HEK293 (cell line): ENCODE data around the gene NNAT.

Source experiments
- CTCF ChIA-PET: fragments of 350-600 bp; formaldehyde crosslinking; extraction: SDS; loops from one replicate; lab custom pipeline; 2021; ENCODE audit warnings: antibody characterized with exemption; lab: Yijun Ruan, JAX
- POLR2A ChIA-PET: fragments of 300-600 bp; formaldehyde crosslinking; extraction: SDS; loops from one replicate; lab custom pipeline; 2020; ENCODE audit warnings: antibody characterized with exemption, inconsistent platforms; lab: Yijun Ruan, JAX
- H3K27ac ChIP-seq: fragments of 200-500 bp; sonication (Bioruptor generic); 2 replicates; pipeline ENCODE4 v1.5.1; 2014; ENCODE audit warnings: low read depth, low read length, control low read depth, inconsistent platforms; ENCODE audit errors: extremely low read depth
- H3K36me3 ChIP-seq, 2 experiments: fragments of 200-500 bp in 1 of 2; sonication (Bioruptor generic) in 1 of 2; 1 replicate in 1 of 2; 2 replicates in 1 of 2; pipeline ENCODE4 v1.5.1; 2014 to 2017; ENCODE audit warnings: inconsistent platforms in 2 of 2, low read length in 2 of 2; ENCODE audit not compliant: control insufficient read depth in 2 of 2, insufficient read depth in 1 of 2
- H3K4me1 ChIP-seq: fragments of 200-500 bp; sonication (Bioruptor generic); 2 replicates; pipeline ENCODE4 v1.5.1; 2014; ENCODE audit warnings: mild to moderate bottlenecking, low read length, inconsistent platforms; ENCODE audit not compliant: control insufficient read depth, insufficient read depth
- H3K4me3 ChIP-seq: 2 replicates; pipeline ENCODE4 v1.5.1; 2011; ENCODE audit warnings: low read depth, mild to moderate bottlenecking, control low read depth, low read length, moderate library complexity
- H3K9me3 ChIP-seq: fragments of 200-500 bp; sonication (Bioruptor generic); 2 replicates; pipeline ENCODE4 v1.5.1; 2014; ENCODE audit warnings: low read depth, low read length, inconsistent platforms; ENCODE audit not compliant: control insufficient read depth, insufficient read depth
- KLF7 ChIP-seq: fragments of 450-650 bp; formaldehyde crosslinking; IDR thresholded peaks from 2 replicates; pipeline ENCODE4 v1.5.1; 2016; ENCODE audit warnings: missing biosample characterization, missing genetic modification characterization, borderline replicate concordance
- SCRT1 ChIP-seq: fragments of 450-650 bp; formaldehyde crosslinking; IDR thresholded peaks from 2 replicates; pipeline ENCODE4 v1.5.1; 2016; ENCODE audit warnings: missing biosample characterization, missing genetic modification characterization, borderline replicate concordance
- SCRT2 ChIP-seq: fragments of 450-650 bp; formaldehyde crosslinking; IDR thresholded peaks from 2 replicates; pipeline ENCODE4 v1.5.1; 2016; ENCODE audit warnings: missing biosample characterization, missing genetic modification characterization
- SP7 ChIP-seq: fragments of 450-650 bp; formaldehyde crosslinking; IDR thresholded peaks from 2 replicates; pipeline ENCODE4 v1.5.1; 2016; ENCODE audit warnings: missing biosample characterization, missing genetic modification characterization
- TCF7L2 ChIP-seq: IDR thresholded peaks from 2 replicates; pipeline ENCODE4 v1.6.1; 2011; ENCODE audit warnings: low read depth, mild to moderate bottlenecking, inconsistent platforms, low read length, moderate library complexity, borderline replicate concordance
- WT1 ChIP-seq: fragments of 450-650 bp; formaldehyde crosslinking; IDR thresholded peaks from 2 replicates; pipeline ENCODE4 v1.5.1; 2016; ENCODE audit warnings: missing biosample characterization, missing genetic modification characterization
- ZEB2 ChIP-seq: fragments of 450-650 bp; formaldehyde crosslinking; IDR thresholded peaks from 2 replicates; pipeline ENCODE4 v1.5.1; 2016; ENCODE audit warnings: missing biosample characterization, missing genetic modification characterization
- ZNF121 ChIP-seq: fragments of 450-650 bp; formaldehyde crosslinking; IDR thresholded peaks from 2 replicates; pipeline ENCODE4 v1.5.1; 2016; ENCODE audit warnings: missing biosample characterization, missing genetic modification characterization
- ZNF175 ChIP-seq: fragments of 450-650 bp; formaldehyde crosslinking; IDR thresholded peaks from 2 replicates; pipeline ENCODE4 v1.5.1; 2016; ENCODE audit warnings: missing biosample characterization, missing genetic modification characterization
- ZNF211 ChIP-seq: fragments of 450-650 bp; formaldehyde crosslinking; IDR thresholded peaks from 2 replicates; pipeline ENCODE4 v1.5.1; 2016; ENCODE audit warnings: low read depth, missing biosample characterization, missing genetic modification characterization
- ZNF335 ChIP-seq: fragments of 450-650 bp; formaldehyde crosslinking; conservative IDR thresholded peaks from 2 replicates; pipeline ENCODE4 v1.5.1; 2016; ENCODE audit warnings: missing biosample characterization, missing genetic modification characterization
- ZNF585B ChIP-seq: fragments of 450-650 bp; formaldehyde crosslinking; IDR thresholded peaks from 2 replicates; pipeline ENCODE4 v1.5.1; 2016; ENCODE audit warnings: missing biosample characterization, missing genetic modification characterization
- ZNF785 ChIP-seq: fragments of 450-650 bp; formaldehyde crosslinking; IDR thresholded peaks from 2 replicates; pipeline ENCODE4 v1.5.1; 2016; ENCODE audit warnings: missing biosample characterization, missing genetic modification characterization
- ZSCAN4 ChIP-seq: fragments of 450-650 bp; formaldehyde crosslinking; IDR thresholded peaks from 2 replicates; pipeline ENCODE4 v1.5.1; 2017; ENCODE audit warnings: missing biosample characterization, missing genetic modification characterization
- TF ChIP-seq, protein P1 (sequence below): fragments of 450-650 bp; formaldehyde crosslinking; IDR thresholded peaks from 2 replicates; pipeline ENCODE4 v1.5.1; 2016; ENCODE audit warnings: missing biosample characterization, missing genetic modification characterization
- TF ChIP-seq, protein P2 (sequence below): fragments of 450-650 bp; formaldehyde crosslinking; IDR thresholded peaks from 2 replicates; pipeline ENCODE4 v1.5.1; 2016; ENCODE audit warnings: missing biosample characterization, missing genetic modification characterization, borderline replicate concordance
- TF ChIP-seq, protein P3 (sequence below): fragments of 450-650 bp; formaldehyde crosslinking; IDR thresholded peaks from 2 replicates; pipeline ENCODE4 v1.5.1; 2017; ENCODE audit warnings: missing biosample characterization, missing genetic modification characterization

NNAT gene

DNA sequence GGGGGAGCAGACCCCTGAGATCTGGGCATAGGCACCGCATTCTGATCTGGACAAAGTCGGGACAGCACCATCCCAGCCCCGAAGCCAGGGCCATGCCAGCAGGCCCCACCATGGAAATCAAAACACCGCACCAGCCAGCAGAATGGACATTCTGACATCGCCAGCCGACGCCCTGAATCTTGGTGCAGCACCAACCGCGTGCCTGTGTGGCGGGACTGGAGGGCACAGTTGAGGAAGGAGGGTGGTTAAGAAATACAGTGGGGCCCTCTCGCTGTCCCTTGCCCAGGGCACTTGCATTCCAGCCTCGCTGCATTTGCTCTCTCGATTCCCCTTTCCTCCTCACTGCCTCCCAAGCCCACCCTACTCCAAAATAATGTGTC lies 2.0 kb downstream of the NNAT start:
- Histone ChIP-seq H3K36me3 (peaks cover 0 to 5% of the 10 kb centered on the region in 2 experiments; a peak in 1 of 3 replicates), H3K9me3 (no peaks in the 10 kb centered on the region), H3K4me3 (no peak overlapping the region), H3K4me1 (peaks cover 7% of the 10 kb centered on the region), H3K27ac (no peak overlapping the region)
- TF ChIP-seq ZEB2 (tag by site-specific recombination) (no peak), ZNF211 (tag by site-specific recombination) (no peak), ZNF121 (tag by site-specific recombination) (no peak), ZNF585B (tag by site-specific recombination) (no peak), ZSCAN4 (no peak), ZNF175 (tag by site-specific recombination) (no peak), ZNF335 (tag by site-specific recombination) (no peak), ZNF785 (tag by site-specific recombination) (no peak), KLF7 (tag by site-specific recombination) (no peak)
- TF ChIP-seq, protein P1, sequence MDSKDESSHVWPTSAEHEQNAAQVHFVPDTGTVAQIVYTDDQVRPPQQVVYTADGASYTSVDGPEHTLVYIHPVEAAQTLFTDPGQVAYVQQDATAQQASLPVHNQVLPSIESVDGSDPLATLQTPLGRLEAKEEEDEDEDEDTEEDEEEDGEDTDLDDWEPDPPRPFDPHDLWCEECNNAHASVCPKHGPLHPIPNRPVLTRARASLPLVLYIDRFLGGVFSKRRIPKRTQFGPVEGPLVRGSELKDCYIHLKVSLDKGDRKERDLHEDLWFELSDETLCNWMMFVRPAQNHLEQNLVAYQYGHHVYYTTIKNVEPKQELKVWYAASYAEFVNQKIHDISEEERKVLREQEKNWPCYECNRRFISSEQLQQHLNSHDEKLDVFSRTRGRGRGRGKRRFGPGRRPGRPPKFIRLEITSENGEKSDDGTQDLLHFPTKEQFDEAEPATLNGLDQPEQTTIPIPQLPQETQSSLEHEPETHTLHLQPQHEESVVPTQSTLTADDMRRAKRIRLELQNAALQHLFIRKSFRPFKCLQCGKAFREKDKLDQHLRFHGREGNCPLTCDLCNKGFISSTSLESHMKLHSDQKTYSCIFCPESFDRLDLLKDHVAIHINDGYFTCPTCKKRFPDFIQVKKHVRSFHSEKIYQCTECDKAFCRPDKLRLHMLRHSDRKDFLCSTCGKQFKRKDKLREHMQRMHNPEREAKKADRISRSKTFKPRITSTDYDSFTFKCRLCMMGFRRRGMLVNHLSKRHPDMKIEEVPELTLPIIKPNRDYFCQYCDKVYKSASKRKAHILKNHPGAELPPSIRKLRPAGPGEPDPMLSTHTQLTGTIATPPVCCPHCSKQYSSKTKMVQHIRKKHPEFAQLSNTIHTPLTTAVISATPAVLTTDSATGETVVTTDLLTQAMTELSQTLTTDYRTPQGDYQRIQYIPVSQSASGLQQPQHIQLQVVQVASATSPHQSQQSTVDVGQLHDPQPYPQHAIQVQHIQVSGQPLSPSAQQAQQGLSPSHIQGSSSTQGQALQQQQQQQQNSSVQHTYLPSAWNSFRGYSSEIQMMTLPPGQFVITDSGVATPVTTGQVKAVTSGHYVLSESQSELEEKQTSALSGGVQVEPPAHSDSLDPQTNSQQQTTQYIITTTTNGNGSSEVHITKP (tag by site-specific recombination) = no peak
- TF ChIP-seq, protein P2, sequence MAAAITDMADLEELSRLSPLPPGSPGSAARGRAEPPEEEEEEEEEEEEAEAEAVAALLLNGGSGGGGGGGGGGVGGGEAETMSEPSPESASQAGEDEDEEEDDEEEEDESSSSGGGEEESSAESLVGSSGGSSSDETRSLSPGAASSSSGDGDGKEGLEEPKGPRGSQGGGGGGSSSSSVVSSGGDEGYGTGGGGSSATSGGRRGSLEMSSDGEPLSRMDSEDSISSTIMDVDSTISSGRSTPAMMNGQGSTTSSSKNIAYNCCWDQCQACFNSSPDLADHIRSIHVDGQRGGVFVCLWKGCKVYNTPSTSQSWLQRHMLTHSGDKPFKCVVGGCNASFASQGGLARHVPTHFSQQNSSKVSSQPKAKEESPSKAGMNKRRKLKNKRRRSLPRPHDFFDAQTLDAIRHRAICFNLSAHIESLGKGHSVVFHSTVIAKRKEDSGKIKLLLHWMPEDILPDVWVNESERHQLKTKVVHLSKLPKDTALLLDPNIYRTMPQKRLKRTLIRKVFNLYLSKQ (tag by site-specific recombination) = no peak
- TF ChIP-seq, protein P3, sequence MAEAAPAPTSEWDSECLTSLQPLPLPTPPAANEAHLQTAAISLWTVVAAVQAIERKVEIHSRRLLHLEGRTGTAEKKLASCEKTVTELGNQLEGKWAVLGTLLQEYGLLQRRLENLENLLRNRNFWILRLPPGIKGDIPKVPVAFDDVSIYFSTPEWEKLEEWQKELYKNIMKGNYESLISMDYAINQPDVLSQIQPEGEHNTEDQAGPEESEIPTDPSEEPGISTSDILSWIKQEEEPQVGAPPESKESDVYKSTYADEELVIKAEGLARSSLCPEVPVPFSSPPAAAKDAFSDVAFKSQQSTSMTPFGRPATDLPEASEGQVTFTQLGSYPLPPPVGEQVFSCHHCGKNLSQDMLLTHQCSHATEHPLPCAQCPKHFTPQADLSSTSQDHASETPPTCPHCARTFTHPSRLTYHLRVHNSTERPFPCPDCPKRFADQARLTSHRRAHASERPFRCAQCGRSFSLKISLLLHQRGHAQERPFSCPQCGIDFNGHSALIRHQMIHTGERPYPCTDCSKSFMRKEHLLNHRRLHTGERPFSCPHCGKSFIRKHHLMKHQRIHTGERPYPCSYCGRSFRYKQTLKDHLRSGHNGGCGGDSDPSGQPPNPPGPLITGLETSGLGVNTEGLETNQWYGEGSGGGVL (tag by site-specific recombination) = no peak
- ChIA-PET POLR2A (no interaction called here), CTCF (no interaction called here)

DNA sequence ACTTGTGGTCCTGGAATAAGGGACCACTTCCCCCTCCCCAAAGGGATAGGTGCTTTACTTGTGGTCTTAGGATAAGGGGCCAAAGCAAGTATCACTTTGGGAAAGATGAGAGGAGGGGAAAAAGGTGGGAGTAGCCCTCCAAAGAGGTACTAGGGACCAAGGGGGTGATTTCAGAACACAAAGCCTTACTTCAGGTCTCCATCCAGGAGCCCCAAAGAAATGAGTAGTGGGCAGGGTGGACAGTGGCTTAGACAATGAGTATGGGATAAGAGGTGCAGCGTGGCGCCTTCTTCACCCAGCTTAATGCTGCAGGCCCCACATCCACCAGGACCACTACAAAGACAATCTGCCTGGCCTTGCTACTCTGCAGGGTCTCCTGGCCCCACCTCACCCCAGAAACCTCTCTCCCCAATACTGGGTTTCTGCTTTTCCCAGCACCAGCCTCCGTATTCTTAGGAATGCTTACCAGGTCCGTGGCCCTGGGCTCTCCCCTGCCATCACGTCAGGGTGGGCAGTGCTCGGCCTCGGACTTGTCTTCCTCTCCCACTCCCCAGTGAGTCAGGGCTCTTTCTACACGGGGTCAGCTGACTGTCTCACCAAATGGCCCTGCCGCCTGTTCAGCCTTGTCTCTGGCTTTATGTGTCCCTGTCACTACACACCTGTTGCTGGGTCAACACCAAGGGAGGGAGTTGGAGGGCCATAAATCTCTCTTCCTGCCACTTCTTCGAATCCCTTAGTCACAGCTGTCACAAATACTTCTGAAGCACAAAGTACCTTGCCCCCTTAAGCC lies 3.1 kb downstream of the NNAT start:
- CTCF ChIA-PET = no interaction called here
- Histone ChIP-seq H3K27ac (no peak overlapping the region), H3K4me1 (peaks cover 7% of the 10 kb centered on the region), H3K4me3 (no peak overlapping the region), H3K36me3 (peaks cover 0 to 3% of the 10 kb centered on the region in 2 experiments; a peak in 1 of 3 replicates), H3K9me3 (no peaks in the 10 kb centered on the region)
- POLR2A ChIA-PET = no interaction called here
- TF ChIP-seq SCRT2 = peak; percentile 97
- TF ChIP-seq WT1 (tag by site-specific recombination) = 0 out of 2 replicates have a peak, but pooled peaks have one; percentile 19
- no peak for TF ChIP-seq TCF7L2
- TF ChIP-seq SP7 (tag by site-specific recombination) = 0 out of 2 replicates have a peak, but pooled peaks have one; percentile 20
- peak; percentile 83 for TF ChIP-seq SCRT1
